Activated CD4-positive, alpha-beta T cell treated with anti-CD3 and anti-CD28 coated beads, Interleukin-2, amount 50 U/mL, for 4 hours (primary cell): ENCODE results near the gene FOXO6.
A peak's percentile ranks its signal among the peaks of the same experiment; 100 is the strongest.

Source experiments
- DNase-seq, 2 experiments: peaks; one replicate each; pipeline ENCODE4 v3.0.0-alpha.2; 2020

FOXO6 gene

GRCh38 chr1:41353744-41354143 lies 7.5 kb upstream of the FOXO6 start:
- no peak for DNase-seq

DNA sequence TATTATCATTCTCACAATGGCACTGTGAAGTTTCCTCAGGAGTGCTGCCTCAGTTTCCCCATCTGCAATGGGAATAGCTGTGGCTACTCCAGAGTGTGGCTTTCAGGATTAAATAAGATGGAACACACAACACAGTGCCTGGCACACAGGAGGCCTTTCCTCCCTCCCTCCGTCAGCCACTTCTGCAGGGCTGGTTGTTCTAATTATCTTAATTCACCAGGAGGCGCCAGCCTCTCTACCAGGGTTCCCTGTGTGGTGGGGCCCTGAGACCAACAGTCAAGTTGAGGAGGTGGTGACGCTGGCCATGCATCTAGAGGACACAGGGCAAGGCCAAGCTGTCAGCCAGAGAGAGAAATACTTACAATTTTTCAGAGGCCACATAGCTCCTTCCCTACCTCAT lies 6.3 kb upstream of the FOXO6 start:
- no peak for DNase-seq

DNA sequence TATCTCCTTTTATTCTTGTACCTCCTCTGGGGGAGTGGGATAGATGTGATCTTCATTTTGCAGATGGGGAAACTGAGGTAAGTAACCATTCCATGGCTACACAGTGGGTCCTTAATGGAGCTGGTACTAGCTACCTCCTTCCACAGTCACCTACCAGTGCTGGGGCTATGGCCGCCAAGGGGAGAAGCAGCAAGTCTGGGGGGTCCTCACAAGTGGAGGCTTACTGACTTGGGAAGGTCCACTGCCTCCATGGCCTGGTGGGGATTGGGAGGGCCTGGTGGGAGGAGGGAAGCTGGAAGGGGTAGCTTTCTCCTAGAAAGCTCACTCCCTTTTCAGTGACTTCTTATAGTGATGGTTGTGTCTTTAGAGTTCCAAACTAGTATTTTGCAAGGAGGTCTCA lies 5.9 kb upstream of the FOXO6 start:
- no peak for DNase-seq

- DNase-seq: no peak
Observed at GRCh38 chr1:41355761-41356160, 5.5 kb upstream of the FOXO6 start.

DNA sequence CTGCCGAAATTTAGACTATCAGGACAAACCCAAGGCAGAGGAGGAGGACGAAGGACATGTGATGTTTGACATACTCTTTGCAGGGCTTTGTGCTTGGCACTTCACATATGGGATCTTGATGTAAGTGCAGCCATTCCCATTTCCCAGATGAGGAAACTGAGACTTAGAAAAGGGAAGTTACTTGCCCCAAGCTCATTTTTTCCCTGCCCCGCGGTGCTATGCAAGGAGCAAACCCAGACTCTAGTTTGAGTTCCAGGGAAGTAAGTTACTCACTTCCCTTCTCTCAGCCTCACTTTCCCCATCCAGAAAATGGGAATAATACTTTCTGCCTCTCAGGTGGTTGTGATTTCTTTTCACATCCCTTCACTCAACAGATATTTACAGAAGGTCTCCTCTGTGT lies 4.5 kb upstream of the FOXO6 start:
- DNase-seq: no peak

- DNase-seq: no peak
Observed at GRCh38 chr1:41357451-41358101, 3.7 kb upstream of the FOXO6 start.

DNA sequence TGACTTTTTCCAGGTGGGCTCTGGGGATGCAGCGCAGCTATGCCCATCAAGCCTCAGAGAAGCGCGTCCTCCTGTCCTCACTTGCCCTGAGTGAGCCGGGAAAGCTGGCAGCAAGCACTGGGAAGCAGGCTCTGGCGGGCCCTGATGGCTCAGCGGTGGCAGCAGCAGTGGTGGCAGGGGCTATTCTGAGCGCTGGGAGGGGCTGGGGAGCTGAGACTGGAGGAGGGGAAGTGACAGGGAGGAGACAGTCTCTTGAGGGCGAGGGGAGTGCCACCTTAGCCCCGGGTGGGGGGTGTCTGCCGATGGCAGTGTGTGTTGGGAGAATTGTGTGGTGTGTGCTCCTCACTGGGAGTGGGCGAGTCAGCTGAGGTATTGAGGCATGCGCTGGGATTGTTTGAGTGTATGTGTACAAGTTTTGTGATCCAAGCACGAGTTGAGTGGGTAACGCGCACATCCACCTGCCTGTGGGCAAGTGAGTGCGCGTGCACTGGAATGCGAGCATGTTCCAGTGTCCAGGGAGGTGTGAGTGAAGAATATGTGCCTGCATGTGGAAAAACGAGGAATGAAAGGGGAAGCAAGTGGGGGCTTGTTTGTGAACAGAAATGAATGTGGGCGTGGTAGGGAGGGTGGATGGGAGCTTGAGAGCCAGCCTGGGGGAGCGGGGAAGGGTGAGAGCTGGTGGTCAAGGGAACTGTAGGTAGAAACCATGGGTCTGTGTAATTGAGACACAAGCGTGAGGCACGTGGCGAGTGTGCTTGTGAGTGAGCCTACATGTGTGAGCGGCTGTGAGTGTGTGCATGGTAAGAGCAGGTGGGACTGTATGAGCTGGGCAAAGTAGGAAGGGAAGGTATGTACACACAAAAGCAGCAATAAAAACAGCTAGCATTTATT lies 2.9 kb upstream of the FOXO6 start:
- DNase-seq: no peak

GRCh38 chr1:41359211-41360073 lies 1.8 kb upstream of the FOXO6 start:
- DNase-seq: no peak

DNA sequence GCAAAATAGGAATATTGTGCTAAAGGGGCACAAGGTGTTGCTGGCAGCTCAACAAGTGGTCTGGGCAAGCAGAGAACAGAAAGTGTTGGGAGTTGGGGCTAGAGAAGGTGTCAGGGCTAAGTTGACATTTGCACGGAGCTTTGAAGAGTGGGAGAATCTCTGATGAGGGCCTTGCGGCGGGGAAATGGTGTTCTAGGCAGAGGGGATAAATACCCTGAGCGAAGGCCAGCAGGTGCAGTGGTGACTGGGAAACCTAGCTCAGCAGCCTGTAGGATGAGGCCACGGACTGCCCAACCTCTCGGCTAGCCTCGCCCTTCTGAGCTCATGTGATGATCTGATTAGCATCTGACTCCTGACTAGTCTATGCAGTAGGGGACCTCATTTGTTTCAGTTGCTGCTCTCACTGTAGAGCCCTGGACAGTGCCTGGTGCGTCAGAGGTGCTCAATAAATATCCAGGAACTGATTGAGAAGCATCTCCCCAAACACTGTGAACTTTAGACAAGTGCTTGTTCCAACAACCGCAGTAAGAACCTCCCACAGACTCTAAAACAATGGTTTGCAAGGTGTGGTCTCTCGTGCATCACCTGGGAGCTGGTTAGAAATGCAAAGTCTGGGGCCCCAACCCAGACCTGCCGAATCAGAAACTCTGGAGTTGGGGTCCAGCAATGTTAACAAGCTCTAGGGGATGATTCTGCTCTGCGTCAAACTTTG lies 1.0 kb upstream of the FOXO6 start:
- no peak for DNase-seq

- DNase-seq: peak in 1 of 2 experiments; percentile 18
Observed at GRCh38 chr1:41361495-41362356, 492 bp downstream of the FOXO6 start.

DNA sequence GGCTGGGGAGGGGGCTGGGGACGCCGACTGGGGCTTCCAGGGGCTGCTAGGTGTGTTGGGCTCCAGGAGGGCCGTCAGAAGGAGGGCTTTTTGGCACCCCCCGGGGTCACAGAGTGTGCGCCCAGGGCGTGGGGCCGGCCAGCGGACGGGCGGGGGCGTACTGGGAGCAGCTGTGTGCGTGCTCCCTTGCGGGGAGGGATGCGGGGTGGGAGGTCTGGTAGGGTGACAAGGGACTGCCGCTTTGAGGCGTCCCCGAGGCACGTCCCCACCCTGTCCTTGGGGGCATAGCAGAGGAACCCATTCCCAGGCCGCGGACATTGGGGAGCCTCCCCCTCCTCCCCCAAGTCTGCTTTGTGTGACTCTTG lies 1.1 kb downstream of the FOXO6 start:
- no peak for DNase-seq

- DNase-seq: no peak
Observed at GRCh38 chr1:41362749-41363590, 1.7 kb downstream of the FOXO6 start.

DNA sequence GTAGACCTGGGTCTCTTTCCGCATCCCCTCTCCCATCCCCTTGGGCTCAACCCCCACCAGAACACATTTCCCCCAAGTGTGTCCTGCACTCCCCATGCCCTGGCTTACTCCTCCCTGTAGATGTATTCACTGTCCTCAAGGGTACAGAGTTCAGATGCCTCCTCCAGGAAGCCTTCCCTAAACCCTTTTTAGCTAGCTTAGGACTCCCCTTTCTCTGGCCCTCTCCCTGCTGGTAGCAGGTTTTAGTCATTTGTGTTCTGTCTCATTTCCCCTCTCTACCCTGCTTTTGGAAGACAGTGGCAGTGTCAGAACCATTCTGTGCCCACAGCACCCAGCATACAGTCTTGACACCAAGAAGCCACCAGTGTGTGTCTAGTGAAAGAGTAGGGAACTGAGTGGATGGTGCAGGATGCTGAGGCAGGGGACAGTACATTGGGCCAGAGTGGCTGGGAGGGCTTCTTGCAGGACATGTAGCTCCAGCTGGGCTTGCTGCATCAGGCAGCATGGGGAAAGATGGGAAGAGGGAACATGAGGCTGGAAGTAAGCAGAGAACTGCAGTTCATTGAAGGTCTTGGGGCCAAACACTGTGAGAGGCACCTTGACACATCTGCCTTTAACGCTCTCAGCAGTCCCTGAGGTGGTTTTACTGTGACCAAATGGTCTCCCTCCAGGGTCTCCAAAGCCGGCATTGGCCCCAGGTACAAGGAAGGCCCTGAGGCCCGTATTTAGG lies 2.5 kb downstream of the FOXO6 start:
- no peak for DNase-seq

DNA sequence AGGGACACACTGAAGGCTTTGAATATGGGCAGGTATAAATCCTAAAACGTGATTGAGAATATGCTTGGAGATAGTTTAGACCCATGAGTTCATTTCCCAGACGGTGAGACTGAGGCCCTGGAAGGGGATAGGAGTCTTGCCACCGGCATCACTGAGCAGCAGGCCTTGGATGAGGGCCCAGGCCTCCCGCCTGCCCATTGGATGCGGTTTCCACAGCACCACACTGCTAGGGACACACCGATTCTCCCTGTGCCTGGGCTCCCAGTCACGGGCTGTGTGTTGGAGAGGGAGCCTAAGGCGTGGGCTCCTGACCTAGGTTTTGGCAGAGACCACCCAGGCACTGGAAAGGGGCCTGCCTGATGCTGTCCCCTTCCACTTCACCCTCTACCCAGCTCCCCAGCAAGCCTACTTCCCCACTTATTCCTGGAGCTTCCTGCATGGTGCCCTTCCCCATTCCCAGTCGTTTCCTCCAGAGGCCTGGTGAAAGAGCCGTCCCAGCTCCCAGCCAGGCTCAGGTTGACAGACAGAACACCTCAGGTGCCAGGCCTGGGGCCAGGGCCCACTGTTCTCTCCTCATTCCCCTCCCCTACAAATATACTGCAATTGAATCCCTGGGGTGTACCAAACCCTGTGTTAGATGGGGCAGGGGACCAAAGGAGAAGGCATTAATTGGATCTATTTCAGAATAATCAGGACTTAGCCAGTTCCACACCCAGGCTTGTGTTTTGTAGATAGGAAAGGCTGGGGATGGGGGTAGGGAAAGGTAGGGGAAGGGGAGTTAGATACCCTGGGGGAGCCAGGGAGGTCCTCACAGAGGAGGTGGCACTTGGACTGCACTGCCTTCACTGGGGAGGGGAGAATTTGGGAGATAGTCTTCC lies 3.4 kb downstream of the FOXO6 start:
- DNase-seq: no peak

GRCh38 chr1:41365320-41365633 lies 4.0 kb downstream of the FOXO6 start:
- no peak for DNase-seq

DNA sequence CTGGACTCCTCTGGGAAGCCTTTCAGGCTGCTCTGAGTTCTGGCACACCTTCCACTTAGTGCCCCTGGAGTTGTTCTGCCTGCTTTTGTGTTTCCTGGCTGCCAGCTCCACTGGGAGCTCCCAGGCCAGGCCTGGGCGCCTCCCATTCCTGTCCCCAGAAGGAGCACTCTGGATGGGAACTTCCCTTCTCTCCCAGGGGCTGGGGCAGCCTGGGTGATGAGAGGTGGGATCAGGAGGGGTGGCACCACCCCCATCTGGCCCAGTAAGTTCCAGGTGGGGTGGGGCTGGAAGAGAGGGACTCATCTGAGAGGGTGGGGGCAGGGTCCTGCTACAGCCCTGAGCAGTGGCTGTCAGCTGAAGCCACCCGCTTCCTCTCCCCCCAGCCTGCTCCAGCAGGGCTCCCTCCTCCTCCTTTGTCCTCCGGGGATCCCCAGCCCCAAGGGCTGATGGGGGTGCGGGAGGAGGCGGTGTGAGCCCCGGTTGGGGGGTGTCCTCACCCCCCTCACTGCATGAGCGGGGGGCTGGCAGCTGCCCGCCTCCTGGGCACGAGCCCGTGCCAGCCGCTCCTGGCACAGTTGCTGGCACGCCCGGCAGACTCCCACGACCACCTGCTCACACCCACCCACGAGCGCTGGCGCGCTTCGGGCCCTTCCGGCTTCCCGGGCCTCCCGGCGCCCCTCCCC lies 4.7 kb downstream of the FOXO6 start:
- DNase-seq: no peak

DNA sequence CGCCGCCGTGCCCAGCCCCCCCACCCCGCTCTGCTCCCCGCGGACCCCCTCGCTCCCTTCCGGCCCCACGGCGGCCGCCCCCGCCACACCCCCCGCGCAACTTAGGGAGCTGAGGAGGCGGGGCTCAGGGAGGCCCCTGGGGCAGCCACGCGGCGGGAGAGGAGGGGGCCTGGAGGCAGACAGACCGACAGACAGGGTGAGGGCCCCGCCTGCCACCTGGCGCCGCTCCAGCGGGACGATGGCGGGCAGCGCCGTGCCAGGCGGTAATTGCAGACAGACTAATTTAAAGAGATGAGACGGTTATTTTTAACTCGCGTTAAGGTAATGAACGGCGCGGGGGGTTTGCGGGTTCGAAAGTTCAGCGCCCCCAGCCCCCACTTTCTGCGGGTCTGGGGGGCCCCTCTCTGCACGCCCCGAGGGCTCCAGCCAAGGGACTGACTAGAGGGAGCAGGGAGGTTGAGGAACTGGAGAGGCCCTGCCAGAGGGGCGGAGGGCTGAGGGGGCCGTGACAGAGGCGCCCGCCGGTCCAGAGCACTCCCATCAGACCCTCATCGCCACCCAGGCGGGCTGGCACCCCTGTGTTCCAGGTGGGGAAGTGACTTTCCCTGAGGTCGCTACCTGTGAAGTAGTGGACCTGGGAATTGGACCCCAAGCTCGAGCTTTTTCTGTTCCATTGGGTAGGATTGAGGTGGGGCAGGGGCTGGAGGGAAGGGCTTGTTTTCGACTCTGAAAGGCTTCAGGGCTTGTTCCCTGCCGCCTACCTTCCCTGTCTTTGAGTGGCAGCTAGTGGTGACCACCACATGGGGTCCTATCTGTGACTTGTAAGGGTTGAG lies 5.4 kb downstream of the FOXO6 start:
- peak in 1 of 2 experiments; percentile 16 for DNase-seq

DNA sequence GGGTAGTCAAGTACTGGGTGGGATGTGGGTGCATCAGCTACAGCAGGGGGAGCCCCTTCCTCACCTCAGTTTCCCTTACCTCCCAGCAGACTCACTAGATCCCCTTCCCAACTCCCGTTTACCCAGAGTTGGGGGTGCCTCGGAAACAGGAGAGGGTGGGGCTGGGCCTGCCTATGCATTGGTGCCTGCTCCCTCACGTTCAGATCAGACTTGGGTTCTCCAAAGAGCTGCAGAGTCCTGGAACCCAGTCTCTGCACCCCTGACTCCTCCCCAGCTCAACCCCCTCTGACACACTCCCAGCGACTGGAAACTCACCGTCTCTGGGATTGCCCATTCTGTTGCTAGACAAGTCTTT lies 6.0 kb downstream of the FOXO6 start:
- no peak for DNase-seq
